Lung (tissue), 12 donors: ENCODE data around the gene MTA3. TPM values are rescaled to one million over a fixed set of nuclear protein-coding genes. Genes with fewer than 3 reads are reported as not detected.
A peak's percentile ranks its signal among the peaks of the same experiment; 100 is the strongest.

Experiments
- ATAC-seq: fragments of 200-7000 bp; cut with Tn5 transposase; one replicate; pipeline ENCODE4 v1.9.1; 2020; ENCODE audit warnings: moderate number of reproducible peaks; ENCODE audit not compliant: insufficient read depth, low FRiP score
- DNase-seq, 3 donors: peaks; one replicate each; pipeline ENCODE4 v3.0.0-alpha.2; 2013 to 2017
- H3K27ac ChIP-seq, 2 donors: one replicate each; pipeline ENCODE4 v1.5.1; 2013; ENCODE audit warnings: mild to moderate bottlenecking in 2 of 2, moderate library complexity in 2 of 2, control low read depth in 1 of 2, inconsistent platforms in 1 of 2, low read depth in 1 of 2, low read length in 1 of 2
- H3K27me3 ChIP-seq, 3 donors: one replicate each; pipeline ENCODE4 v1.5.1; 2013; ENCODE audit warnings: low read length in 2 of 3; ENCODE audit not compliant: control insufficient read depth in 3 of 3, insufficient read depth in 3 of 3
- H3K36me3 ChIP-seq, 4 donors: one replicate each; pipeline ENCODE4 v1.5.1; 2013; ENCODE audit warnings: low read length in 4 of 4, mild to moderate bottlenecking in 1 of 4, moderate library complexity in 1 of 4; ENCODE audit not compliant: control insufficient read depth in 4 of 4, insufficient read depth in 4 of 4
- H3K4me1 ChIP-seq, 5 donors: one replicate each; pipeline ENCODE4 v1.5.1; 2013; ENCODE audit warnings: low read length in 5 of 5, mild to moderate bottlenecking in 2 of 5, moderate library complexity in 1 of 5; ENCODE audit not compliant: control insufficient read depth in 5 of 5, insufficient read depth in 5 of 5
- H3K4me3 ChIP-seq: one replicate; pipeline ENCODE4 v1.5.1; 2013; ENCODE audit warnings: mild to moderate bottlenecking, control low read depth, moderate library complexity
- H3K9ac ChIP-seq, 2 donors: one replicate each; pipeline ENCODE4 v1.5.1; 2013; ENCODE audit warnings: low read length in 2 of 2, control low read depth in 1 of 2; ENCODE audit not compliant: insufficient read depth in 1 of 2
- H3K9me3 ChIP-seq, 4 donors: one replicate each; pipeline ENCODE4 v1.5.1; 2013; ENCODE audit warnings: low read length in 3 of 4, mild to moderate bottlenecking in 1 of 4, moderate library complexity in 1 of 4; ENCODE audit not compliant: control insufficient read depth in 4 of 4, insufficient read depth in 3 of 4
- WGBS, 2 donors: extraction: QIAGEN DNeasy Blood & Tissue Kit; methylation state at CpG; one replicate each; pipeline ENCODE4 v1.1.7; 2013; 5-methylcytosine and 5-hydroxymethylcytosine counted together
- polyA plus RNA-seq, 2 donors: library from polyadenylated mRNA; stranded (reverse); fragments of 200-250 nt; gene quantifications; one replicate each; pipeline ENCODE4 v1.2.1, GENCODE V29; 2013
- total RNA-seq, 2 donors: library from RNA; depleted of rRNA in 1 of 2; stranded (reverse); fragments of >200 nt in 1 of 2; gene quantifications; one replicate each; pipeline ENCODE4 v1.2.1, GENCODE V29; 2014 to 2021
- TF ChIP-seq, protein P1 (sequence below): IDR thresholded peaks from 2 replicates; pipeline ENCODE4 v1.5.1; 2012; ENCODE audit warnings: mild to moderate bottlenecking; ENCODE audit errors: control extremely low read depth, extremely low read depth
- donor health status: control.
- donor health status: control.
- donor health status: Bipolar disorder and iron deficiency.
- donor health status: healthy.
- donor health status: DM: yes; HTN: yes; CAD: no.

The MTA3 gene
- total and polyA plus RNA-seq, 4 donors = 9.2 to 65.8 (median 24.4) TPM

DNA sequence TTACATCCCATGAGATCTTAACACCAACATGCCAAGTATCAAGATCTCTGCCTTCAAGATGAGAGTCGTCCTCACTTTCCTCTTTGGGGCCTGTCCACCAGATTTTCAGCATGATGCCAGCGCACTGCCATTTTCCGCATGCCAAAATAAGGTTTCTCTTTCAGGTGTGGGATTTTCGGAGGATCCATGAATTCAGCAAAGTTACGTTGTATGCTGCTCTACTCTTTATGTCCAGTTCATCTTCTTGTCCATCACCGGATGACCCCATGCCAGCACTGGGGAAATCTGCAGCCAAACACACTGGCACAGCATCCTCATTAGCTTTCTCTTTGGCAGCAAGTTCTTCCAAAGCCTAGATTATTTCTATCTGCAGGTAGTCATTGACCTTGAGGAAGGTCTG, 228.8 kb downstream of the MTA3 start:
- 81 to 90% methylated on average over 6 of the region's 6 CpGs for WGBS, 2 donors
- no peaks in the 10 kb centered on the region for H3K36me3 ChIP-seq
- H3K27ac ChIP-seq = no peak overlapping the region
- ATAC-seq (no peak), DNase-seq (no peak)
- no peak overlapping the region for H3K4me3 ChIP-seq
- H3K9me3 ChIP-seq = no peaks in the 10 kb centered on the region
- H3K27me3 ChIP-seq = no peaks in the 10 kb centered on the region
- peaks cover 0 to 40% (median 10%) of the 10 kb centered on the region in 5 donors for H3K4me1 ChIP-seq
- no peak overlapping the region for H3K9ac ChIP-seq
- TF ChIP-seq, protein P1, sequence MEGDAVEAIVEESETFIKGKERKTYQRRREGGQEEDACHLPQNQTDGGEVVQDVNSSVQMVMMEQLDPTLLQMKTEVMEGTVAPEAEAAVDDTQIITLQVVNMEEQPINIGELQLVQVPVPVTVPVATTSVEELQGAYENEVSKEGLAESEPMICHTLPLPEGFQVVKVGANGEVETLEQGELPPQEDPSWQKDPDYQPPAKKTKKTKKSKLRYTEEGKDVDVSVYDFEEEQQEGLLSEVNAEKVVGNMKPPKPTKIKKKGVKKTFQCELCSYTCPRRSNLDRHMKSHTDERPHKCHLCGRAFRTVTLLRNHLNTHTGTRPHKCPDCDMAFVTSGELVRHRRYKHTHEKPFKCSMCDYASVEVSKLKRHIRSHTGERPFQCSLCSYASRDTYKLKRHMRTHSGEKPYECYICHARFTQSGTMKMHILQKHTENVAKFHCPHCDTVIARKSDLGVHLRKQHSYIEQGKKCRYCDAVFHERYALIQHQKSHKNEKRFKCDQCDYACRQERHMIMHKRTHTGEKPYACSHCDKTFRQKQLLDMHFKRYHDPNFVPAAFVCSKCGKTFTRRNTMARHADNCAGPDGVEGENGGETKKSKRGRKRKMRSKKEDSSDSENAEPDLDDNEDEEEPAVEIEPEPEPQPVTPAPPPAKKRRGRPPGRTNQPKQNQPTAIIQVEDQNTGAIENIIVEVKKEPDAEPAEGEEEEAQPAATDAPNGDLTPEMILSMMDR = no peak

DNA sequence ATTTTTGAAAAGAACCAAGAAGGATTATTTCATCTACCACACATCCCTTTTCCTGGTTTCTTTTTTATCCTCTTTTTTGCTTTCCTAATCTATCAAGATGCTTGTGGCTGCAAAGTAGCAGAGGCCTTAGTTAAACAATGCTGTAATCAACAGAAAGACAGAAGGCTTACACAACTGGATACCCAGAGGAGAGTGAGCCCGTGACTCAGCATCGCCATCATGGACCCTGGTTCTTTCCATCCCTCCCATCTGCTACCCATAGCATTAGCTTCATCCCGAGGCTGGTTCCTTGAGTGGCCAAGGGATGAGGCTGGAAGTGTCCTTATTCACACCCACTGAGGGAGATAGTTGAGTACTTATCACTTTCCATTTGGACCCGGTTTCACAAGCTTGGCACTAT, 231.4 kb downstream of the MTA3 start:
- Histone ChIP-seq H3K4me3 (no peak overlapping the region), H3K27me3 (no peaks in the 10 kb centered on the region), H3K36me3 (no peaks in the 10 kb centered on the region), H3K9ac (no peak overlapping the region), H3K9me3 (no peaks in the 10 kb centered on the region), H3K4me1 (peaks cover 0 to 27% (median 5%) of the 10 kb centered on the region in 5 donors), H3K27ac (no peak overlapping the region)
- WGBS, 2 donors = 89 to 96% methylated on average over 4 of the region's 4 CpGs
- TF ChIP-seq, protein P1 = no peak
- ATAC-seq = no peak
- no peak for DNase-seq

DNA sequence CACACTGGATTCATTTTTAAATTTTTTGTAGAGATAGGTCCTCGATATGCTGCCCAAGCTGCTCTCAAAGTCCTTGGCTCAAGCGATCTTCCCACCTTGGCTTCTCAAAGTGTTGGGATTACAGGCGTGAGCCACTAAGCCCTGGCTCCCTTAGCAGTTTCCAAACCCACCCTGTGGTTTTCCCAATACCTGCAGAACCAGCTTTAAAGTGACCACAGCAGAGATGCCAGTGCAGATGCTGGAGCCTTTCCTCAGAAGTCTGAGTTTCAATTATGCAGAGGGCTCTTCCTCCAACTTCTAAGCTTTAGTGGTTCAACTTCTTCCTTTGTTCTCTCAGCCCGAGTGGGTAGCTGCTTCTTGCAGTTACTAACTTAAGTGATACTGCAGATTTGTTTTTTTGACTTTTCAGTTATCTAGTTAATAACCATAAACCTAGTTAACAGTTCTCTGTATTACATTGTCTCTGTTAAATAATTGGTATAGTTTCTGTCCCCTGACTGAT, 232.1 kb downstream of the MTA3 start:
- ATAC-seq (no peak), DNase-seq (no peak)
- no peaks in the 10 kb centered on the region for H3K9me3 ChIP-seq
- H3K27me3 ChIP-seq = no peaks in the 10 kb centered on the region
- H3K36me3 ChIP-seq = no peaks in the 10 kb centered on the region
- TF ChIP-seq, protein P1 = no peak
- H3K4me1 ChIP-seq = peaks cover 0 to 23% (median 5%) of the 10 kb centered on the region in 5 donors
- H3K9ac ChIP-seq = no peak overlapping the region
- WGBS, 2 donors = 88 to 90% methylated on average over 4 of the region's 4 CpGs
- H3K4me3 ChIP-seq = no peak overlapping the region
- no peak overlapping the region for H3K27ac ChIP-seq

DNA sequence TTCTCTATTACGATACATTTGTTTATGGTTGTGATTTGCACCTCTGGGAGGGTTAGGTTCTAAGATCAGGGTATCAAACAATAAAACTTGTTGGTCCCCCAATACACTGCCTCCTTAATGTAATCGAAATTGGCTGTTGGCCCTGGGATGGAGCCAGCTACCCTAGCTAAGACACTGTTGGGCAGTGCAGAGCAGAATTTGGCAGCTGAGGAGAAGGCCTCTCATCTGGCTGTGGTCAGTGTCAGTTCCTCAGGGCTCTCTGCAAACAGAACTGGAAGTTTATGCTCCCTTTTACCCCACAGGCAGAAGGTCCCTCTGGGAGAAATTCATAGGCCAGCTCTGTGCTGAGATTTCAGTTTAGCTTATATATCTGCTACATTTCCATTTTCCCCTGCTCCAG, 232.5 kb downstream of the MTA3 start:
- peaks cover 0 to 20% (median 5%) of the 10 kb centered on the region in 5 donors for H3K4me1 ChIP-seq
- no peaks in the 10 kb centered on the region for H3K36me3 ChIP-seq
- ATAC-seq = peak; percentile 19
- H3K9me3 ChIP-seq = no peaks in the 10 kb centered on the region
- 78 to 85% methylated on average over 2 of the region's 2 CpGs for WGBS, 2 donors
- H3K27me3 ChIP-seq = no peaks in the 10 kb centered on the region
- no peak overlapping the region for H3K4me3 ChIP-seq
- peak; percentile 68 to 83 (median 83) for DNase-seq
- TF ChIP-seq, protein P1 = no peak
- H3K27ac ChIP-seq = no peak overlapping the region
- no peak overlapping the region for H3K9ac ChIP-seq
